Left ventricle myocardium inferior (tissue), 1 donor: ENCODE data around the gene RAB44. TPM values are rescaled to one million over a fixed set of nuclear protein-coding genes. Genes with fewer than 3 reads are reported as not detected.

Source experiments
- DNase-seq: peaks from one replicate; pipeline ENCODE4 v3.0.0-alpha.2; 2020
- H3K27ac ChIP-seq: fragments of 200-600 bp; replicated peaks from 2 replicates; pipeline ENCODE4 v1.8.0; 2021
- H3K27me3 ChIP-seq: fragments of 200-600 bp; 2 replicates; pipeline ENCODE4 v1.8.0; 2021; ENCODE audit warnings: low read depth
- H3K36me3 ChIP-seq: fragments of 200-600 bp; 2 replicates; pipeline ENCODE4 v1.8.0; 2021
- H3K4me1 ChIP-seq: fragments of 200-600 bp; 2 replicates; pipeline ENCODE4 v1.8.0; 2021
- H3K4me3 ChIP-seq: fragments of 200-600 bp; 2 replicates; pipeline ENCODE4 v1.8.0; 2021; ENCODE audit warnings: mild to moderate bottlenecking, moderate library complexity
- H3K9me3 ChIP-seq: fragments of 200-600 bp; replicated peaks from 2 replicates; pipeline ENCODE4 v1.8.0; 2021
- CTCF ChIP-seq: fragments of 200-600 bp; IDR thresholded peaks from 2 replicates; pipeline ENCODE4 v1.8.0; 2021; ENCODE audit warnings: antibody characterized with exemption, mild to moderate bottlenecking, borderline replicate concordance
- intact Hi-C: fragments of 100-400 bp; cut with micrococcal nuclease; formaldehyde crosslinking; loops from one replicate; pipeline ENCODE4 v1.11.0; 2022
- total RNA-seq: library from RNA; stranded (reverse); fragmentation: NEBNext Ultra II Directional; extraction: Animal tissue kit (Norgen Biotek cat#: 25700); gene quantifications from one replicate; pipeline ENCODE4 v1.2.1, GENCODE V29; 2021
- donor health status: DM: no; HTN: yes; CAD: no; lungs with severe emphysema.

Gene RAB44
- total RNA-seq, 1 donor from 2014 or later = 0.05 TPM

GRCh38 chr6:36698871-36699271 is 1.2 kb downstream of the RAB44 start:
- no peaks in the 10 kb centered on the region for H3K27me3 ChIP-seq
- intact Hi-C loops = no loop called here
- no peak overlapping the region for H3K27ac ChIP-seq
- no peak for DNase-seq
- no peaks in the 10 kb centered on the region for H3K4me1 ChIP-seq
- no peak overlapping the region for H3K4me3 ChIP-seq
- no peaks in the 10 kb centered on the region for H3K36me3 ChIP-seq
- no peak for TF ChIP-seq CTCF
- H3K9me3 ChIP-seq = no peaks in the 10 kb centered on the region

- Histone ChIP-seq H3K27me3 (peaks cover 3% of the 10 kb centered on the region), H3K9me3 (no peaks in the 10 kb centered on the region), H3K27ac (no peak overlapping the region), H3K36me3 (no peaks in the 10 kb centered on the region), H3K4me3 (no peak overlapping the region), H3K4me1 (no peaks in the 10 kb centered on the region)
- no peak for DNase-seq
- no peak for TF ChIP-seq CTCF
- intact Hi-C loops = no loop called here
Measured at GRCh38 chr6:36699348-36699747, 1.7 kb downstream of the RAB44 start.

GRCh38 chr6:36700071-36700812 is 2.6 kb downstream of the RAB44 start:
- no peak for TF ChIP-seq CTCF
- Histone ChIP-seq H3K4me3 (no peak overlapping the region), H3K4me1 (no peaks in the 10 kb centered on the region), H3K9me3 (no peaks in the 10 kb centered on the region), H3K27me3 (peaks cover 3% of the 10 kb centered on the region), H3K27ac (no peak overlapping the region), H3K36me3 (no peaks in the 10 kb centered on the region)
- intact Hi-C loops = no loop called here
- no peak for DNase-seq

GRCh38 chr6:36700831-36701230 is 3.2 kb downstream of the RAB44 start:
- Histone ChIP-seq H3K4me3 (no peak overlapping the region), H3K27ac (no peak overlapping the region), H3K27me3 (peaks cover 3% of the 10 kb centered on the region), H3K9me3 (no peaks in the 10 kb centered on the region), H3K4me1 (no peaks in the 10 kb centered on the region), H3K36me3 (no peaks in the 10 kb centered on the region)
- no peak for TF ChIP-seq CTCF
- intact Hi-C loops = no loop called here
- no peak for DNase-seq

GRCh38 chr6:36701401-36701991 is 3.9 kb downstream of the RAB44 start:
- TF ChIP-seq CTCF = no peak
- no peaks in the 10 kb centered on the region for H3K9me3 ChIP-seq
- no peak overlapping the region for H3K27ac ChIP-seq
- no peaks in the 10 kb centered on the region for H3K4me1 ChIP-seq
- peaks cover 3% of the 10 kb centered on the region for H3K27me3 ChIP-seq
- no peaks in the 10 kb centered on the region for H3K36me3 ChIP-seq
- no peak for DNase-seq
- intact Hi-C loops = no loop called here
- H3K4me3 ChIP-seq = no peak overlapping the region
